ENCODE results near the gene PNLIPRP1. TPM values are rescaled to one million over a fixed set of nuclear protein-coding genes. Genes with fewer than 3 reads are reported as not detected.

Gene PNLIPRP1
- total RNA-seq, 1 experiment from 2014 or later, result 1.6 TPM

GRCh38 chr10:116654816-116655215 is 64.1 kb downstream of the PNLIPRP1 start:
- H3K4me3 ChIP-seq (replicated peaks in 1 of 2; ENCODE audit: low read depth in 1 of 2, low read length in 2 of 2), result no peak overlapping the region
- POLR2A ChIA-PET, result no interaction called here
- no peaks in the 10 kb centered on the region for H3K9me2 ChIP-seq (ENCODE audit: insufficient read depth)
- H3K4me1 ChIP-seq (ENCODE audit: control insufficient read depth in 1 of 2, insufficient read depth in 2 of 2, low read length in 2 of 2), result no peaks in the 10 kb centered on the region
- H3K9ac ChIP-seq (ENCODE audit: low read length), result no peak overlapping the region
- ATAC-seq, result peak; percentile 99
- intact Hi-C loops (cut with micrococcal nuclease), result no loop called here
- H3K79me2 ChIP-seq (ENCODE audit: insufficient read depth, low read length), result no peaks in the 10 kb centered on the region
- no peaks in the 10 kb centered on the region for H3K36me3 ChIP-seq (ENCODE audit: control insufficient read depth in 1 of 2, insufficient read depth in 2 of 2, low read length in 2 of 2)
- BruUV-seq (replicated peaks), result no TSS peak
- H3K27ac ChIP-seq (ENCODE audit: low read depth, low read length), result no peak overlapping the region
- TF ChIP-seq JUND (IDR thresholded peaks at IDR 0.05) (no peak), CTCF (IDR thresholded peaks at IDR 0.05 in 2 of 3, conservative IDR thresholded peaks at IDR 0.05 in 1 of 3; ENCODE audit: borderline replicate concordance in 1 of 3, insufficient read depth in 1 of 3, low read depth in 2 of 3, low read length in 2 of 3) (peak; percentile 16 to 73 (median 71); a peak in 4 of 6 replicates)
- RAD21 ChIA-PET (ENCODE audit: low non-redundant PET in 1 of 2, low total read pairs in 2 of 2, uncharacterized antibody in 2 of 2, unreplicated experiment in 2 of 2), result no interaction called here
- peak; percentile 44 for DNase-seq (ENCODE audit: low read depth, low spot score)
- H4K20me1 ChIP-seq (ENCODE audit: insufficient read depth), result no peaks in the 10 kb centered on the region
- peak overlapping the region; percentile 8; the same call in 1 of the 2 replicates for H3K4me2 ChIP-seq (ENCODE audit: low read length)
- peak overlapping the region; percentile 17 for H2AFZ ChIP-seq (ENCODE audit: low read depth, low read length, poor library complexity, severe bottlenecking)
- CTCF ChIA-PET, result interaction anchor here (0.7 to 1.3 kb wide), 3 partner anchors 27 to 520 kb away, joined by 3 to 4 read pairs (median 4); no protein-coding TSS in a partner anchor
- no peaks in the 10 kb centered on the region for H3K9me3 ChIP-seq (ENCODE audit: control insufficient read depth in 1 of 2, insufficient read depth in 1 of 2, low read depth in 1 of 2, low read length in 2 of 2)
- H3K27me3 ChIP-seq (ENCODE audit: insufficient read depth, low read length), result 0 out of 2 replicates have a peak, but pooled peaks cover 12% of the 10 kb centered on the region

- ChIA-PET CTCF (no interaction called here), POLR2A (no interaction called here), RAD21 (ENCODE audit: low non-redundant PET in 1 of 2, low total read pairs in 2 of 2, uncharacterized antibody in 2 of 2, unreplicated experiment in 2 of 2) (no interaction called here)
These were observed 64.8 kb downstream of the PNLIPRP1 start for GRCh38 chr10:116655568-116655967.

More at GRCh38 chr10:116655568-116655967, 64.8 kb downstream of the PNLIPRP1 start:
- no peak for DNase-seq (ENCODE audit: low read depth, low spot score)
- Histone ChIP-seq H3K9me2 (ENCODE audit: insufficient read depth) (no peaks in the 10 kb centered on the region), H3K9ac (ENCODE audit: low read length) (no peak overlapping the region), H3K4me2 (ENCODE audit: low read length) (no peak overlapping the region), H3K4me1 (ENCODE audit: control insufficient read depth in 1 of 2, insufficient read depth in 2 of 2, low read length in 2 of 2) (no peaks in the 10 kb centered on the region), H3K79me2 (ENCODE audit: insufficient read depth, low read length) (no peaks in the 10 kb centered on the region), H4K20me1 (ENCODE audit: insufficient read depth) (no peaks in the 10 kb centered on the region), H2AFZ (ENCODE audit: low read depth, low read length, poor library complexity, severe bottlenecking) (peak overlapping the region; percentile 17), H3K27ac (ENCODE audit: low read depth, low read length) (no peak overlapping the region), H3K9me3 (ENCODE audit: control insufficient read depth in 1 of 2, insufficient read depth in 1 of 2, low read depth in 1 of 2, low read length in 2 of 2) (no peaks in the 10 kb centered on the region), H3K4me3 (replicated peaks in 1 of 2; ENCODE audit: low read depth in 1 of 2, low read length in 2 of 2) (no peak overlapping the region), H3K27me3 (ENCODE audit: insufficient read depth, low read length) (0 out of 2 replicates have a peak, but pooled peaks cover 12% of the 10 kb centered on the region), H3K36me3 (ENCODE audit: control insufficient read depth in 1 of 2, insufficient read depth in 2 of 2, low read length in 2 of 2) (no peaks in the 10 kb centered on the region)
- BruUV-seq (replicated peaks), result no TSS peak
- TF ChIP-seq EZH2phosphoT487 (IDR thresholded peaks at IDR 0.05; ENCODE audit: borderline replicate concordance), result no peak
- no peak for ATAC-seq
- intact Hi-C loops (cut with micrococcal nuclease), result no loop called here
